Liver (tissue), 9 donors: ENCODE results near the gene RALGDS. TPM values are rescaled to one million over a fixed set of nuclear protein-coding genes. Genes with fewer than 3 reads are reported as not detected.
A peak's percentile ranks its signal among the peaks of the same experiment; 100 is the strongest.

Source experiments
- DNase-seq: peaks from one replicate; pipeline ENCODE4 v3.0.0-alpha.2; 2017; ENCODE audit warnings: low spot score
- H3K27ac ChIP-seq, 2 donors: one replicate each; pipeline ENCODE4 v1.7.0; 2013; ENCODE audit warnings: inconsistent platforms in 2 of 2, low read length in 2 of 2, control low read depth in 1 of 2, low read depth in 1 of 2, mild to moderate bottlenecking in 1 of 2
- H3K27me3 ChIP-seq, 4 donors: one replicate each; pipeline versions ENCODE4 v1.6.1 to v1.7.0; 2013; ENCODE audit warnings: low read length in 3 of 4, inconsistent platforms in 1 of 4, mild to moderate bottlenecking in 1 of 4, moderate library complexity in 1 of 4; ENCODE audit not compliant: control insufficient read depth in 4 of 4, insufficient read depth in 4 of 4
- H3K36me3 ChIP-seq, 4 donors: one replicate each; pipeline versions ENCODE4 v1.6.1 to v1.7.0; 2013; ENCODE audit warnings: low read length in 3 of 4, mild to moderate bottlenecking in 3 of 4, low read depth in 1 of 4, moderate library complexity in 1 of 4; ENCODE audit not compliant: control insufficient read depth in 4 of 4, insufficient read depth in 3 of 4
- H3K4me1 ChIP-seq, 4 donors: one replicate each; pipeline versions ENCODE4 v1.6.1 to v1.7.0; 2013; ENCODE audit warnings: low read length in 3 of 4, mild to moderate bottlenecking in 3 of 4, moderate library complexity in 1 of 4; ENCODE audit not compliant: control insufficient read depth in 4 of 4, insufficient read depth in 4 of 4
- H3K4me3 ChIP-seq, 3 donors: one replicate each; pipeline versions ENCODE4 v1.6.1 to v1.7.0; 2013; ENCODE audit warnings: low read length in 3 of 3, control low read depth in 1 of 3, low read depth in 1 of 3, mild to moderate bottlenecking in 1 of 3
- H3K9ac ChIP-seq, 2 donors: one replicate each; pipeline ENCODE4 v1.7.0; 2013; ENCODE audit warnings: low read length in 2 of 2, mild to moderate bottlenecking in 2 of 2, moderate library complexity in 2 of 2, control low read depth in 1 of 2, low read depth in 1 of 2
- H3K9me3 ChIP-seq, 4 donors: one replicate each; pipeline versions ENCODE4 v1.6.1 to v1.7.0; 2013; ENCODE audit warnings: low read length in 3 of 4; ENCODE audit not compliant: control insufficient read depth in 4 of 4
- FOXA2 ChIP-seq: IDR thresholded peaks from 2 replicates; pipeline ENCODE4 v1.6.1; 2016; ENCODE audit warnings: antibody characterized with exemption
- GABPA ChIP-seq, 2 donors: IDR thresholded peaks in 1 of 2; conservative IDR thresholded peaks in 1 of 2; 2 replicates each; pipeline ENCODE4 v1.6.1; 2016; ENCODE audit warnings: antibody characterized with exemption in 2 of 2, mild to moderate bottlenecking in 1 of 2, moderate library complexity in 1 of 2
- HNF4A ChIP-seq, 2 donors: conservative IDR thresholded peaks; 2 replicates each; pipeline ENCODE4 v1.6.1; 2016; ENCODE audit warnings: antibody characterized with exemption in 2 of 2, mild to moderate bottlenecking in 2 of 2
- NR2F2 ChIP-seq: IDR thresholded peaks from 2 replicates; pipeline ENCODE4 v1.6.1; 2016; ENCODE audit warnings: antibody characterized with exemption
- SP1 ChIP-seq: IDR thresholded peaks from 2 replicates; pipeline ENCODE4 v1.6.1; 2018; ENCODE audit warnings: antibody characterized with exemption, mild to moderate bottlenecking
- TAF1 ChIP-seq: conservative IDR thresholded peaks from 2 replicates; pipeline ENCODE4 v1.6.1; 2016; ENCODE audit warnings: antibody characterized with exemption, mild to moderate bottlenecking
- YY1 ChIP-seq: IDR thresholded peaks from 2 replicates; pipeline ENCODE4 v1.6.1; 2016; ENCODE audit warnings: antibody characterized with exemption, mild to moderate bottlenecking
- WGBS: extraction: QIAGEN DNeasy Blood & Tissue Kit; methylation state at CpG from one replicate; pipeline ENCODE4 v1.1.7; 2013; 5-methylcytosine and 5-hydroxymethylcytosine counted together
- polyA plus RNA-seq, 2 donors: library from polyadenylated mRNA; stranded (reverse) in 1 of 2; unstranded in 1 of 2; fragments of 200-250 nt in 1 of 2; fragments of >200 nt in 1 of 2; fragmentation: Nextera tagmentation in 1 of 2; extraction: Ambion mirVana in 1 of 2; gene quantifications; one replicate each; pipeline versions ENCODE4 v1.2.1 to v1.2.3, GENCODE V29; 2013 to 2015
- total RNA-seq, 2 donors: library from RNA; depleted of rRNA; stranded (reverse); fragments of >200 nt; gene quantifications; one replicate each; pipeline ENCODE4 v1.2.3, GENCODE V29; 2014
- TF ChIP-seq, protein P1 (sequence below): IDR thresholded peaks from 2 replicates; pipeline ENCODE4 v1.6.1; 2016; ENCODE audit warnings: antibody characterized with exemption, mild to moderate bottlenecking
- TF ChIP-seq, protein P2 (sequence below): fragments of 150-350 bp; IDR thresholded peaks from 2 replicates; pipeline ENCODE4 v1.5.1; 2017; ENCODE audit warnings: improper control_type of control experiment, low read depth, low read length; ENCODE audit not compliant: missing input control
- TF ChIP-seq, protein P3 (sequence below): IDR thresholded peaks from 2 replicates; pipeline ENCODE4 v1.6.1; 2016; ENCODE audit warnings: antibody characterized with exemption
- donor health status: healthy.
- donor health status: healthy.
- donor health status: healthy.
- donor health status: healthy.
- donor health status: healthy.

The RALGDS gene
- total and polyA plus RNA-seq, 4 donors, result 1.3 to 19.0 (median 7.3) TPM

DNA sequence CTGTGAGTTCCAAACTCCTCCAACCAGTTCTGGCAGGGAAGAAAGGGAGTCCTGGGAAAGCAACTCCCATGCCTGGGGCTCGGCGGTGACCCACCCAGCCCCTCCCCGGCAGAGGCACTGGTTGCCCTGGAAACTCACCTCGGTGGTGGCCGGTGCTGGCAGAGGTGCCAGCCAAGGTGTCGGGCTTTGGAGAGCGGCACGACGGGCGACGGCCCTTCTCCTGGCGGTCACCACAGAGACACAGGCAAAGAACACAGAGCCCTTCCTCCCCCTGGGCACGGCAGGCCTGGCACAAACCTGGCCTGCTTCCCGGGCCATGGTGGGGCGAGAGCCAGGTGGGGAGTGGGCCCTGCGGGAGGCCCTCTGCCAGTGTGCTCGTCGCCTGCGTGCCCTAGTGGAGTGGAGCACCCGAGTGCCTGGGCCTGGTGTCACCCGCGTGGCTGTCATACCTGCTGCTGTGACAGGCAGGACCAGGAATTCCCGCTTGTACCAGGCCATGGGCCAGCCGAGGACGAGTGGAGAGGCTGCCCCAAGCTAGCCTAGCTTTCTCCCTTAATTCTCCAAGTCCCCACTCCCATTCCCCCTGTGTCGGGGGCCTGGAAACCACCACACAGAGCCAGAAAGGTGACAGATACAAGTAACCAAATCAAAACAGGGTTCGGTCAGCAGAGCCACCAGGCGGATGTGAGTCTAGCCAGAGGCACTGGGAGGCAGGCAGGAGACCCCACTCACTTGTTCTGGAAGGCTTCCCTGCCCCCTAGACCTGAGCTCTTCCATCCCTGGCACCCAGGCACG lies 8.2 kb upstream of the RALGDS start:
- Histone ChIP-seq H3K27ac (no peak overlapping the region), H3K9ac (no peak overlapping the region), H3K4me3 (no peak overlapping the region), H3K36me3 (no peaks in the 10 kb centered on the region), H3K4me1 (peaks cover 18 to 42% (median 29%) of the 10 kb centered on the region in 4 donors), H3K9me3 (no peaks in the 10 kb centered on the region), H3K27me3 (no peaks in the 10 kb centered on the region)
- no peak for DNase-seq
- 85% methylated on average over 29 of the region's 29 CpGs for WGBS
- TF ChIP-seq, protein P1, sequence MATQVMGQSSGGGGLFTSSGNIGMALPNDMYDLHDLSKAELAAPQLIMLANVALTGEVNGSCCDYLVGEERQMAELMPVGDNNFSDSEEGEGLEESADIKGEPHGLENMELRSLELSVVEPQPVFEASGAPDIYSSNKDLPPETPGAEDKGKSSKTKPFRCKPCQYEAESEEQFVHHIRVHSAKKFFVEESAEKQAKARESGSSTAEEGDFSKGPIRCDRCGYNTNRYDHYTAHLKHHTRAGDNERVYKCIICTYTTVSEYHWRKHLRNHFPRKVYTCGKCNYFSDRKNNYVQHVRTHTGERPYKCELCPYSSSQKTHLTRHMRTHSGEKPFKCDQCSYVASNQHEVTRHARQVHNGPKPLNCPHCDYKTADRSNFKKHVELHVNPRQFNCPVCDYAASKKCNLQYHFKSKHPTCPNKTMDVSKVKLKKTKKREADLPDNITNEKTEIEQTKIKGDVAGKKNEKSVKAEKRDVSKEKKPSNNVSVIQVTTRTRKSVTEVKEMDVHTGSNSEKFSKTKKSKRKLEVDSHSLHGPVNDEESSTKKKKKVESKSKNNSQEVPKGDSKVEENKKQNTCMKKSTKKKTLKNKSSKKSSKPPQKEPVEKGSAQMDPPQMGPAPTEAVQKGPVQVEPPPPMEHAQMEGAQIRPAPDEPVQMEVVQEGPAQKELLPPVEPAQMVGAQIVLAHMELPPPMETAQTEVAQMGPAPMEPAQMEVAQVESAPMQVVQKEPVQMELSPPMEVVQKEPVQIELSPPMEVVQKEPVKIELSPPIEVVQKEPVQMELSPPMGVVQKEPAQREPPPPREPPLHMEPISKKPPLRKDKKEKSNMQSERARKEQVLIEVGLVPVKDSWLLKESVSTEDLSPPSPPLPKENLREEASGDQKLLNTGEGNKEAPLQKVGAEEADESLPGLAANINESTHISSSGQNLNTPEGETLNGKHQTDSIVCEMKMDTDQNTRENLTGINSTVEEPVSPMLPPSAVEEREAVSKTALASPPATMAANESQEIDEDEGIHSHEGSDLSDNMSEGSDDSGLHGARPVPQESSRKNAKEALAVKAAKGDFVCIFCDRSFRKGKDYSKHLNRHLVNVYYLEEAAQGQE, result no peak
- TF ChIP-seq NR2F2, result no peak
- TF ChIP-seq, protein P2, sequence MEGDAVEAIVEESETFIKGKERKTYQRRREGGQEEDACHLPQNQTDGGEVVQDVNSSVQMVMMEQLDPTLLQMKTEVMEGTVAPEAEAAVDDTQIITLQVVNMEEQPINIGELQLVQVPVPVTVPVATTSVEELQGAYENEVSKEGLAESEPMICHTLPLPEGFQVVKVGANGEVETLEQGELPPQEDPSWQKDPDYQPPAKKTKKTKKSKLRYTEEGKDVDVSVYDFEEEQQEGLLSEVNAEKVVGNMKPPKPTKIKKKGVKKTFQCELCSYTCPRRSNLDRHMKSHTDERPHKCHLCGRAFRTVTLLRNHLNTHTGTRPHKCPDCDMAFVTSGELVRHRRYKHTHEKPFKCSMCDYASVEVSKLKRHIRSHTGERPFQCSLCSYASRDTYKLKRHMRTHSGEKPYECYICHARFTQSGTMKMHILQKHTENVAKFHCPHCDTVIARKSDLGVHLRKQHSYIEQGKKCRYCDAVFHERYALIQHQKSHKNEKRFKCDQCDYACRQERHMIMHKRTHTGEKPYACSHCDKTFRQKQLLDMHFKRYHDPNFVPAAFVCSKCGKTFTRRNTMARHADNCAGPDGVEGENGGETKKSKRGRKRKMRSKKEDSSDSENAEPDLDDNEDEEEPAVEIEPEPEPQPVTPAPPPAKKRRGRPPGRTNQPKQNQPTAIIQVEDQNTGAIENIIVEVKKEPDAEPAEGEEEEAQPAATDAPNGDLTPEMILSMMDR, result no peak
- no peak for TF ChIP-seq FOXA2
- TF ChIP-seq SP1, result no peak
- TF ChIP-seq, protein P3, sequence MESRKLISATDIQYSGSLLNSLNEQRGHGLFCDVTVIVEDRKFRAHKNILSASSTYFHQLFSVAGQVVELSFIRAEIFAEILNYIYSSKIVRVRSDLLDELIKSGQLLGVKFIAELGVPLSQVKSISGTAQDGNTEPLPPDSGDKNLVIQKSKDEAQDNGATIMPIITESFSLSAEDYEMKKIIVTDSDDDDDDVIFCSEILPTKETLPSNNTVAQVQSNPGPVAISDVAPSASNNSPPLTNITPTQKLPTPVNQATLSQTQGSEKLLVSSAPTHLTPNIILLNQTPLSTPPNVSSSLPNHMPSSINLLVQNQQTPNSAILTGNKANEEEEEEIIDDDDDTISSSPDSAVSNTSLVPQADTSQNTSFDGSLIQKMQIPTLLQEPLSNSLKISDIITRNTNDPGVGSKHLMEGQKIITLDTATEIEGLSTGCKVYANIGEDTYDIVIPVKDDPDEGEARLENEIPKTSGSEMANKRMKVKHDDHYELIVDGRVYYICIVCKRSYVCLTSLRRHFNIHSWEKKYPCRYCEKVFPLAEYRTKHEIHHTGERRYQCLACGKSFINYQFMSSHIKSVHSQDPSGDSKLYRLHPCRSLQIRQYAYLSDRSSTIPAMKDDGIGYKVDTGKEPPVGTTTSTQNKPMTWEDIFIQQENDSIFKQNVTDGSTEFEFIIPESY, result no peak
- no peak for TF ChIP-seq HNF4A (conservative IDR thresholded peaks at IDR 0.05)
- TF ChIP-seq GABPA (IDR thresholded peaks at IDR 0.05 in 1 of 2, conservative IDR thresholded peaks at IDR 0.05 in 1 of 2), result no peak
- TF ChIP-seq YY1, result no peak

DNA sequence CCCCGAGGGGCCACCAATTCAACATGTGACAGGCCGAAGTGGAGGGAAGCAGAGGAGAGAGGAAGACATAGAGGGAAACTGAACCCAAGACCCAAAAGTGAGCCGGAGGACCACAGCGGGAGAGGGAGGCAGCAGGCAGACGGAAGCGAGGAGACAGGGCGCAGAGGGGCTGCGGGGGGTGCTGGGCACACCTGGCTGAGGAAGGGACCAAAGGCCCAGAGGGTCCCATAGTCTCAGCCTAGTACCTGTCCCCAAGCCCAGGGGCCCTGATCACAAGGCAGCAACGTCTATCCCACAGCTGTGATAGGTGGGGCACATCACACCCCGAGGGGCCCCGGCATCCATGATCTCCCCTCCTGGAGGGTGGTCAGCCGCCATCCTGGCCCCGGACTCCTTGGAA lies 7.1 kb upstream of the RALGDS start:
- no peaks in the 10 kb centered on the region for H3K9me3 ChIP-seq
- 92% methylated on average over 13 of the region's 13 CpGs for WGBS
- H3K9ac ChIP-seq, result no peak overlapping the region
- no peaks in the 10 kb centered on the region for H3K27me3 ChIP-seq
- H3K27ac ChIP-seq, result peak overlapping the region in 1 of 2 donors; percentile 65
- TF ChIP-seq, protein P3, result no peak
- no peak for TF ChIP-seq TAF1
- DNase-seq, result no peak
- peaks cover 13 to 35% (median 22%) of the 10 kb centered on the region in 4 donors for H3K4me1 ChIP-seq
- H3K36me3 ChIP-seq, result no peaks in the 10 kb centered on the region
- H3K4me3 ChIP-seq, result peak overlapping the region in 2 of 3 donors; percentile 16 to 61
